Measurements from ENCODE around the gene SND1.

Gene SND1

GRCh38 chr7:128021366-128021765 lies 369.4 kb downstream of the SND1 start:
- TF ChIP-seq CTCF (IDR thresholded peaks at IDR 0.05), result no peak

- no peak for TF ChIP-seq CTCF (IDR thresholded peaks at IDR 0.05)
Observed at GRCh38 chr7:128022631-128023532, 370.9 kb downstream of the SND1 start.

- no peak for TF ChIP-seq CTCF (IDR thresholded peaks at IDR 0.05)
Observed at GRCh38 chr7:128024151-128024550, 372.2 kb downstream of the SND1 start.

GRCh38 chr7:128025380-128025779 lies 373.4 kb downstream of the SND1 start:
- no peak for TF ChIP-seq CTCF (IDR thresholded peaks at IDR 0.05)

- TF ChIP-seq CTCF (IDR thresholded peaks at IDR 0.05), result no peak
Observed at GRCh38 chr7:128025819-128026218, 373.8 kb downstream of the SND1 start.

- TF ChIP-seq CTCF (IDR thresholded peaks at IDR 0.05), result no peak
Observed at GRCh38 chr7:128026551-128026950, 374.6 kb downstream of the SND1 start.

- TF ChIP-seq CTCF (IDR thresholded peaks at IDR 0.05), result no peak
Observed at GRCh38 chr7:128027485-128027980, 375.5 kb downstream of the SND1 start.

All from LNCAP (cell line).